ENCODE measurements around the gene SEL1L3. TPM values are rescaled to one million over a fixed set of nuclear protein-coding genes. Genes with fewer than 3 reads are reported as not detected.
A peak's percentile ranks its signal among the peaks of the same experiment; 100 is the strongest.

Gene SEL1L3
- total RNA-seq, 1 donor from 2014 or later = 24.9 TPM

DNA sequence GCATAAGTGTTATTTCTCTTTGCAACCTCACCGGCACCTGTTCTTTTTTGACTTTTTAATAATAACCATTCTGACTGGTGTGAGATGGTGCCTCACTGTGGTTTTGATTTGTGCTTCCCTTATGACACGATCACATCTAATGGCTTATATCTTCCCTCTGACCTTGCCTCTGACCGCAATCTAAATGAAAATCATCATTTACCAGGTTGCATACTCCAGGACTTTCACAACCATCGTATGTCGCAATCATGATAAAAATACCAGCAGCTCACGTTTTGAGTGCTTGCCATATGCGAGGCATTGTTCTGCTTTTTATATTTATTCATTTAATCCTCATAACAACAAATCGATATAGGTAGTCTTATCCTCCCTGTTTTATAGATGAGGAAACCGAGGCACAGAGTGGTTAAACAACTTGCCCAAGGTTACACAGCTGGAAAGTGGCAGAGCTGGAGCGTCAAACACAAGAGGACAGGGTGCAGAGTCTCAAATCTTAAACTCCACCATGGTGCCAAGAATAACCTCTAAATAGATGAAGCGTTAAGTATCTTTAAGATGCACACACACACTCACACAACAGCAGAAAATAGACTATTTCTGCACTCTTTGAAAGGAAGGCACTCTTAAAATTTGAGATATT lies 102.2 kb downstream of the SEL1L3 start:
- Histone ChIP-seq H4K20me1 (ENCODE audit: insufficient read depth, low read length) (no peaks in the 10 kb centered on the region), H3K9ac (ENCODE audit: low read length) (no peak overlapping the region), H3K79me2 (ENCODE audit: insufficient read depth, low read length) (no peaks in the 10 kb centered on the region), H3K4me1 (ENCODE audit: insufficient read depth, low read length) (no peaks in the 10 kb centered on the region), H3K4me3 (ENCODE audit: insufficient read depth, low read depth, low read length) (no peak overlapping the region), H3K4me2 (ENCODE audit: low read length) (no peak overlapping the region), H3K27ac (ENCODE audit: low read depth, low read length) (no peak overlapping the region), H2AFZ (ENCODE audit: low read depth, low read length) (no peak overlapping the region), H3K36me3 (ENCODE audit: insufficient read depth, low read length) (peaks cover 3% of the 10 kb centered on the region), H3K9me3 (ENCODE audit: insufficient read depth, low read depth, low read length) (no peaks in the 10 kb centered on the region), H3K27me3 (ENCODE audit: insufficient read depth, low read length) (no peaks in the 10 kb centered on the region)
- H3K4me3 Mint-ChIP-seq (ENCODE audit: unreplicated experiment) = no peak overlapping the region
- no peaks in the 10 kb centered on the region for H3K27me3 Mint-ChIP-seq (ENCODE audit: low read depth, unreplicated experiment)
- no peak overlapping the region for H3K27ac Mint-ChIP-seq (ENCODE audit: unreplicated experiment)
- H3K4me1 Mint-ChIP-seq (ENCODE audit: low read depth, unreplicated experiment) = peaks cover 3% of the 10 kb centered on the region
- peaks cover 18% of the 10 kb centered on the region for H3K36me3 Mint-ChIP-seq (ENCODE audit: low read depth, unreplicated experiment)
- FAIRE-seq = no peak
- TF ChIP-seq CTCF (IDR thresholded peaks at IDR 0.05; ENCODE audit: insufficient read depth, low read depth, low read length) (no peak), EZH2 (IDR thresholded peaks at IDR 0.05; ENCODE audit: insufficient read depth, low read length) (no peak)
- H3K9me3 Mint-ChIP-seq (ENCODE audit: unreplicated experiment) = no peaks in the 10 kb centered on the region
- DNase-seq (ENCODE audit: low read depth) = no peak

DNA sequence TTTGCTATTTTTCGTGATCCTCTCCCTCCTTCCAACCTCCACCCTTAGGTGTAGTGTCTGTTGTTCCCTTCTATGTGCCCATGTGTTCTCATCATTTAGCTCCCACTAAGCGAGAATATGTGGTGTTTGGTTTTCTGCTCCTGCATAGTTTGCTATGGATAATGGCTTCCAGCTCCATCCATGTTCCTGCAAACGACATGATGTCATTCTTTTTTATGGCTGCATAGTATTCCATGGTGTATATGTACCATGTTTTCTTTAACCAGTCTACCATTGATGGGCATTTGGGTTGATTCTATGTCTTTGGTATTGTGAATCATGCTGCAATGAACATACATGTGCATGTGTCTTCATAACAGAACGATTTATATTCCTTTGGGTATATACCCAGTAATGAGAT lies 102.7 kb downstream of the SEL1L3 start:
- Histone ChIP-seq H3K9me3 (ENCODE audit: insufficient read depth, low read depth, low read length) (no peaks in the 10 kb centered on the region), H3K27ac (ENCODE audit: low read depth, low read length) (no peak overlapping the region), H3K4me2 (ENCODE audit: low read length) (no peak overlapping the region), H3K4me3 (ENCODE audit: insufficient read depth, low read depth, low read length) (no peak overlapping the region), H3K27me3 (ENCODE audit: insufficient read depth, low read length) (no peaks in the 10 kb centered on the region), H3K9ac (ENCODE audit: low read length) (no peak overlapping the region), H3K36me3 (ENCODE audit: insufficient read depth, low read length) (peaks cover 3% of the 10 kb centered on the region), H3K4me1 (ENCODE audit: insufficient read depth, low read length) (no peaks in the 10 kb centered on the region), H4K20me1 (ENCODE audit: insufficient read depth, low read length) (no peaks in the 10 kb centered on the region), H2AFZ (ENCODE audit: low read depth, low read length) (no peak overlapping the region), H3K79me2 (ENCODE audit: insufficient read depth, low read length) (no peaks in the 10 kb centered on the region)
- no peak overlapping the region for H3K4me3 Mint-ChIP-seq (ENCODE audit: unreplicated experiment)
- DNase-seq (ENCODE audit: low read depth) = no peak
- no peaks in the 10 kb centered on the region for H3K9me3 Mint-ChIP-seq (ENCODE audit: unreplicated experiment)
- TF ChIP-seq CTCF (IDR thresholded peaks at IDR 0.05; ENCODE audit: insufficient read depth, low read depth, low read length) = no peak
- no peak for TF ChIP-seq EZH2 (IDR thresholded peaks at IDR 0.05; ENCODE audit: insufficient read depth, low read length)
- H3K27me3 Mint-ChIP-seq (ENCODE audit: low read depth, unreplicated experiment) = no peaks in the 10 kb centered on the region
- peaks cover 16% of the 10 kb centered on the region for H3K36me3 Mint-ChIP-seq (ENCODE audit: low read depth, unreplicated experiment)
- peaks cover 3% of the 10 kb centered on the region for H3K4me1 Mint-ChIP-seq (ENCODE audit: low read depth, unreplicated experiment)
- no peak overlapping the region for H3K27ac Mint-ChIP-seq (ENCODE audit: unreplicated experiment)
- peak; percentile 66 for FAIRE-seq

DNA sequence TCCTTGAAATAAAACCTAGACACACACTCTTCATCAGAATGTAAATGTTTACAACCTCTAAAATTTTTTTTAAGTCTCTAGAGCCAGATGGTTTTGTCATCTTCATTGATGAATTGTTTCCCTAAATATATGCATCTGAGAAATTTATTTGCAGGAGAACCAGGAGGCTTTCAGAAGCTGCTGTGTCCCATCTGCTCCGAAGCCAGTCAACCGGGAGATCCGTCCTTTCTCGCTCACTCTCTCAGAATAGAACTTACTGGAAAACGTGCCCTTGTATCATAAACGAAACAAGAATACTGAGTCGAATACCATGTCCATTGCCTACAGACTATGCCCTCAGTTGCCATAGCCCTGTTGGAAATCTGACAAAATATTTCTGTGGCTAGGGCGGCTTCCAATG lies 103.7 kb downstream of the SEL1L3 start:
- H3K9me3 Mint-ChIP-seq (ENCODE audit: unreplicated experiment) = no peaks in the 10 kb centered on the region
- Histone ChIP-seq H3K27ac (ENCODE audit: low read depth, low read length) (no peak overlapping the region), H3K27me3 (ENCODE audit: insufficient read depth, low read length) (no peaks in the 10 kb centered on the region), H3K79me2 (ENCODE audit: insufficient read depth, low read length) (no peaks in the 10 kb centered on the region), H3K9me3 (ENCODE audit: insufficient read depth, low read depth, low read length) (no peaks in the 10 kb centered on the region), H3K4me2 (ENCODE audit: low read length) (no peak overlapping the region), H3K9ac (ENCODE audit: low read length) (no peak overlapping the region), H2AFZ (ENCODE audit: low read depth, low read length) (no peak overlapping the region), H3K36me3 (ENCODE audit: insufficient read depth, low read length) (peaks cover 3% of the 10 kb centered on the region), H3K4me1 (ENCODE audit: insufficient read depth, low read length) (no peaks in the 10 kb centered on the region), H3K4me3 (ENCODE audit: insufficient read depth, low read depth, low read length) (no peak overlapping the region), H4K20me1 (ENCODE audit: insufficient read depth, low read length) (no peaks in the 10 kb centered on the region)
- no peak overlapping the region for H3K27ac Mint-ChIP-seq (ENCODE audit: unreplicated experiment)
- no peak overlapping the region for H3K4me3 Mint-ChIP-seq (ENCODE audit: unreplicated experiment)
- no peak for TF ChIP-seq EZH2 (IDR thresholded peaks at IDR 0.05; ENCODE audit: insufficient read depth, low read length)
- no peak for TF ChIP-seq CTCF (IDR thresholded peaks at IDR 0.05; ENCODE audit: insufficient read depth, low read depth, low read length)
- H3K4me1 Mint-ChIP-seq (ENCODE audit: low read depth, unreplicated experiment) = peaks cover 3% of the 10 kb centered on the region
- no peak for FAIRE-seq
- peaks cover 19% of the 10 kb centered on the region for H3K36me3 Mint-ChIP-seq (ENCODE audit: low read depth, unreplicated experiment)
- DNase-seq (ENCODE audit: low read depth) = no peak
- H3K27me3 Mint-ChIP-seq (ENCODE audit: low read depth, unreplicated experiment) = no peaks in the 10 kb centered on the region

Measured in astrocyte (in vitro differentiated cells and primary cell).